GM21786 (cell line): Measurements from ENCODE around the gene MINDY4.

Experiments used
- ATAC-seq: cut with Tn5 transposase; IDR thresholded peaks from one replicate; pipeline ENCODE4 v1.9.1; 2021; ENCODE audit not compliant: unreplicated experiment

Gene MINDY4

DNA sequence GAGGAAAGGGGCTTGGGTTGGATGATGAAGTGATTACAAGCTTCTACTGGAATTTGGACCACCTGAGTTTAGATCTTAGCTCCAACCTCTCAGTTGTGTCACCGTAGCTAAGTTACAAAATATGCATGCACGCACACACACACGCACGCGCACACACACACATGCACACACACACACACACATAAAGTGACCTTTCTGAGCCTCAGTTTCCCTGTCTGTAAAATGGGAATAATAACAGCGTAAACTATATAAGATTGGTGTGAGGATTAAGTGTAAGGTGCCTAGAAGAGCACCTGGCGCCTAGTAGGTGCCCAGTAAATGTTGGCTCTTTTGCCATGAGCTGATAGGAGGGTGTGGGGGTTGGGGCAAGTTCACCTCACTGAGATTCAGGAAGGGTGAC lies 127.8 kb downstream of the MINDY4 start:
- ATAC-seq, result no peak

DNA sequence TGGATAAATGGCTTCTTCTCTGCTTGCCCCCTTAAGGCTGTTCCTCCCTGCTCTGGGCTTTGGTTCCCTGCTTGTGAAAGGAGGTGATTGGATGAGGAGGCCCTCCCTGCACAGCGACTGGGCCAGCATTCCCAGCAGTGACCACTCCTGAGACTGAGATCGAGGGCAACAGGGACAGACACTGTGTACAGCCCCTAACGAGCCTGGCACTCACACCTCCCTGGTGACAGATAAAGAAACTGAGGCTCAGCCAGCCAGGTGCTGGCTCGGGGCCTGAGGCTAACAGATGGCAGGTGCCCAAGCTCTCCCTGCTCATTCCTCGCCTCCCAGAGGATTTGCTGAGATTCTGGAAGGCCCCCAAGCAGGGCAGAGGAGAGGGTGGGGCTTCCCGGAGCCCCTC lies 128.4 kb downstream of the MINDY4 start:
- no peak for ATAC-seq

DNA sequence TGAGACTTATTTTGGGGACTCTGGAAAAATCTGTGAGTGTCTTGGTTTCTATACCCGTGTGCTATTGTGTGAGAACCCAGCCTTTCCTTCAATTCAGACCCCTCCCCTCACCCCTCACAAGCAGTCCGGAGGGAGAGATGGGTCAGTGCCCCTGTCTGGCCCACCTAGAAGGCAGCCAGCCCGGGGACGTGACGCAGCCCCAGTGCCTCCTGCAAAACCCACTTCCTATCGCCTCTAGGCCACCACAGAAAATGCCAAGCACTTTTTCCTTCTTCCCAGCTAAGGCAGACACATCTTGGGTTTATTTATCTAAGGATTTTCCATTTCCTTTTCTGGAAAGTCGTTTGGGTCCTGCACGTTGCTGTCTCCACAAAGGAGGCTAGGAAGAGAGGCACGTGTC lies 128.8 kb downstream of the MINDY4 start:
- ATAC-seq, result no peak

DNA sequence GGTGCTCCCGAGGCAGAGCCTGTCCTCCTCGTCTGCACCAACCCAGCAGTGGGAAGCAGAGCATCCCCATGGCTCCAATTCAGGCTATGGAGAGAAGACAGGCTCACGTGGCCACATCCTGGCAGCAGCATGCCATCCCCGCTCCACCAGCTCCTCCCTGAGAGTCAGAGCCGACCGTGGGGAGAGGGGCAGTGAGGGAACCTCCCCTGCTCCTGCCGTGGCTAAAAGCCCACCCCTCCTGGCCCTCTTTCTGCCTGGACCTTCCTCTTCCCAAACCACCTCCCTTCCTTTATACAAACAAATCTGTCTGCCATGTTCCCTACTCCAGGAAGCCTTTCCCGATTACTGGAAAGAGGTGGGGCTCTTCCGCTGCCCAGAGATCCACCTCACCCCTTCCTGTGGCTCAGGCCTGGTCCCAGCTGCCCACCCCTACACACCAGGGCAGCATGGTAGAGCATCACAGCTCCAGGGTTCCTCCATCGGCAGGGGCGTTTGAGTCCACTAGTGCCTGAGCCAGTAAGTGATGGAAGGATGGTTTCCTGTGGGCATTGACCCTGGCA lies 129.7 kb downstream of the MINDY4 start:
- ATAC-seq, result no peak

DNA sequence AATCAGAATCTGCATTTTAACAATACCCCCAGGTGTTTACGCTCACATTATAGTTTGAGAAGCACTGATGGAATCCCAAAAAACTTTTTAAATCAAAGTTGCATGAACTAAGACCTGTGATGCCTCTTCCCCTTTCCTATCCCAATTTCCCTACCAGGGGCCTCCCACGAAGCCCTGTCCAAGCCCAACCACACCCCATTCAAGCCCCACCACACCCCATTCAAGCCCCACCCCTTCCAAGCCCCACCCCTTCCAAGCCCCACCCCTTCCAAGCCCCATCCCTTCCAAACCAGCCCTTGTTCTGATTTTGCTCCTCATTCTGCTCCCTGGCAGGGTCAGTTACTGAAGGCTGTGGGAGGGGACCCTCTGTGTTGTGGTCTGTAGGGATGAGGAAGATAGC lies 130.6 kb downstream of the MINDY4 start:
- no peak for ATAC-seq

DNA sequence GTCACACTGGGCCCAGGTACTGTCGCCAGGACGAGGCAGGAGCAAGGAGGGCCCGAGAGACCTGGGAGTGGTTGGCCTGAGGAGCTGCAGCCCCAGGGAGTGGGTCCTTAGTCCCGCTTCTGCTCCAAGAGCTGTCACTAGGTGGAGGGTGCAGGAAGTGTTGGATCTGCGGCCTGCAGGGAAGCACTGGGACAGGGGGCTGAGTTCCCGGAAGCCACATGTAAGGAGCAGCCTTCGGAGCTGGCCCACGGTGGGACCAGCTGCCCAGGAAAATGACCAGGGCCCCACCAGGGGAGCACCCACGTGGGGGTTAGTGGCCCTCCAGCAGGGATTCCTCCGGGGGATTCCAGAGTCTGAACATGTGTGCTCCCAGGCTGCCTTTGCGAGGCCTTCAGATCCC lies 131.2 kb downstream of the MINDY4 start:
- ATAC-seq, result no peak

DNA sequence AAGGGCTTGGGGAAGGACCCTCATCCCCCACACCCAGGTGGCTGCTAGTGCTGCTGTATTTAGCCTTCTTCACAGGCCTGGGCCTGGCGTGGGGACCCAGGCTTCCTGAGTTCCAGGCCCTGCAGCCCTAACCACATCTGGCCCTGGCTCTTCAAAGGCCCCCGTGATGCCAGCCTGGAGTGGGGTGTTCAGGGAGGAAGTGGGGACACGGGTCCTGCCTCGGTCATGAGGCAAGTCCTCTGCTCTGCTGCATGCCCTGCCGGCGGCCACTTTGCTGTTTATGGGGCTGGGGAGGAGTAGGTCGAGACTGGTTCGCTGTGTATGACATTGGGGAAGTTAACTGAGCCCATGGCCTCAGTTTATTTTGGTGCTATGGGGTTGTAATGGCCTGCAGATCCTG lies 131.9 kb downstream of the MINDY4 start:
- no peak for ATAC-seq

DNA sequence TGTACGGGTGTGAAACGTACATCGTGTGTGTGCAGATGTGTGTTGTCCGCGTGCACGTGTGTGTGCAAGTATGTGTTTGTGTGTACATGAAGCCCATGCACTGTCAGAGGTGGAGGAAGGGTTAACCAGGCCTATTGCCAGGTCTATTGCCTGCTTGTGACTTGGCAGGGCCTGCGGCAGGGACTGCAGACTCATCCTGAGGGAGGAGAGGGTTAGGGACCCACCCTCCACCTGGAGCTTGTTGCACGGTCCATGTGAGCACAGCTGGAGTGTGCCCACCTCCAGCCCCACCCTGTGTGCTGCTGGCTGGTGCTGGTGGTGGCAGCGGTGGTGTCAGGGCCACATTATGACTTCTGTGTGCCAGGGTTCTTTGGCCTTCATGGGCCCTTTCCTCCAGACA lies 133.3 kb downstream of the MINDY4 start:
- ATAC-seq, result no peak

DNA sequence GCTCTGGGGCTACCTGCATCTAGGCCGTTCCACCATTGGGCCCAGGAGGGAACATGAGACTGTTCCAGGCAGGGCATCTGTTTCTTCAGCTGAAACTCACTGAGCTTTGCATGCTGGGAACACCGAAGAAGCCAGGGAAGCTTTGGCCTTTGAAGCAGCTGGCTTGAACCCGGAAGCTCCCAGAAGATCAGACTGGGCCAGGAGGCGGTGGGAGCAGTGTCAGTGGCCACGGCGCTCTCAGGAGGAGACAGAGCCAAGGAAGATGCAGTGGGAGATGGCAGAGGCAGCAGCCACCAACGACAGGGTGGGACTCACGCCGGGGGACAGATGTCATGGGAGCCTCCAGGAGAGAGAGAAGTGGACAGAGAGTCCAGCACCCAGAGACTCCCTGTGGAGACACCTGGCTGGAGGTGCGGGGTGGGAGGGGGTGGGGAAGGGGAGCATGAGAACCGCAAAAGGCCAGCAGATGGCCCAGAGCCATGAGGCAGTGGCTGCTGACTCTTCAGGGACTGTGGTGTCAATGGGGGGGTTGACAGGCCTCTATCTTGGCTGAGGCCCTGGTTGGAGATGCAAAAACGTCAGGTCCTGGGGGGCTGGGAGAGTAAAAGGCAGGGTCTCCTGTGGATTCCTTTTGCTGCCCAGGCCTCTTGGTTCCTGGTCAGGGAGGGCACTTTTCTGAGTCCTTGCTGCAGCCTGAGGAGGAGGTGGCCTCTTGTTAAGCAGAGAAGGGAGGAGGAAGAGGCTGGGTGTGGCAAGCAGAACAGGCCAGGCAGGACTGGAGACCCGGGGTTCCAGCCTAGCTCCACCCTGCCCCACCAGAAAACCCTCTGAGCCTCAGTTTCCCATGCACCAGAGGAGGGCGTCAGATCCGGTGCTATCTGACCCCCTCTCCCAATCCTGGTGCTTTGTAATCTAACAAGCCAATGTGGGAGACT lies 134.1 kb downstream of the MINDY4 start:
- no peak for ATAC-seq

DNA sequence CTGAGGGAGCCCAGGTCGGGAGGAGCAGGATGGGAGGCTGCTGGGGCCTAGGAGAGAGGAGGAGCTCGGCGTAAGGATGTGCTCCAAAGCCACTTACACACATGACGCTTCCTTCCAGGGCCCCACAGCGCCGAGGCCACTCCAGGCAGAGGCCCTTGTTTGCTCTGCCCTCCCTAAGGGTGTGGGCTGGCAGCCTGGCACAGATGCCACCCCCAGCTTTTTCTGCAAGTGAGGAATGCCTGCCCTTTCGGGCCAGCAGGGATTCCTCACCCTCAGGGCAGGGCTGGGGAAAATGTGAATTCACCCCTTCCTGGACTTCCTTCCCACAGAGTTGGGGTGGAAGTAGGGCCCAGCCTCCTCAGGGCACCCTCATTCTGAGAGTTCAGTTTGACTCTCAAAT lies 134.8 kb downstream of the MINDY4 start:
- ATAC-seq, result no peak

DNA sequence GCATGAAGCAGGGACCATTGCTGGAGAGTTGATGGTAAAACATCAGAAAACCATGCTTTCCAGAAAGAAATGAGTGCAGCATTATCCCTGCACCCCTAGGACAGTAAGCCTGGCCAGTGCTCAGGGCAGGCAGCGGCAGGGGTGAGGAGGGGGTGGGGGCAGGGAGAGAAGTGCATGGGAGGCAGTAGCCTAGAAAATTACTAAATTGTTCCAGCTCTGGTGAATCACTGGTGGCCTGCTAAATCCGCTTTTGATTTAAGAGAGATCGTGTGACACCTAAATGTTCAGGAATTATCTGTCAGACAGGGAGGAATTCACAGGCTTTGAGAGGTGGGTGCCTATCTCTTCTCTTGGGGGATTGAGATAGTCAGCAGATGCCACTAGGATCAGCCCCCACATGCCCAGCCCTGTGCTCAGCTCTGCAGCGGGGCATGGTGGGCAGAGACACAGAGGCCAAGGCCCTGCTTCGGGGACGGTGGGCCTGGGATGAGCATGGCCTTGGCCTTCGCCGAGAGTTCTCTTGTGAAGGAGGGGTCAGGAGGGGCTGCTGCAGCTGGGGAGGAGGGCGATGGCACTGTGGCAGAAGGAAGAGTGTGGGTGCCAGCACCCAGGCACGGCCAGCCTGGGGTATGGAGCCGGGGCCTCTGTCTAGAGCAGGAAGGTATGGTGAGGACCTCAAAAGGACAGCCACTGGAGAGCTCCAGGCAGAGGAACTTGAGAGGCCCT lies 135.5 kb downstream of the MINDY4 start:
- ATAC-seq, result no peak

DNA sequence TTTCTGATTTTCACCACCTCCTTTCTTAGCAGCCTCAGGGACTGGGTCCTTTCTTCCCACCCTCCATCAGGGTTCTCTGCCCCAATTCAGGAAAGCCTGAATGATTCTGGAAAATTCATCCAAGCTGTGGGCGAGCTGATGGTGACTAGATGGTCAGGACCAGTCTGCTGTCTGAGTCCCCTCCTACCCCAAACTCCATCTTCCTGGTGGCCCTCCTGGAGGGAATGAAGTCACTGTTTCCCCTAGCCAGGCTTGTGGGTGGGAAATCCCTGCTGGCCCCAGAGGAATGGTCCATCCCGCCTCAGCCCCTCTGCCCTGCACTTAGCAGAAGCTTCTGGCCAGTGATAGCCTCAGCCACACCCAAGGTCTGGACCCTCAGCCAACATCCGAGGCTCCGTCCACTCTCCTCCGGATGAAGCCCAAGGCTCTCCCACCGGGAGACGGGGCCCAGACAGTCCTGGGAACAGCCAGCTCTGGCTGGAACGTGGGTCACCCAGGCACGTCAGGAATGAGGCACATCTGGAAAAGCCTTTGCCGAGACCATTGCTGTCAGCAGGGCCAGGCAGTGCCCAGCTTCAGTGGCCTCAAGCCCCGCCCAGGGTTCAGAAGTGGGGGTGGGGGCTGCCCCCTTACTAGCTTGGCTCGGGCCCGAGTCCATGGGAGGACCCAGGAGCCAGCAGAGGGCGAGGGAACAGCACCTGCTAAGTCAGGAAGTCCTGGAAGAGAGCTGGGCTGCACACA lies 136.5 kb downstream of the MINDY4 start:
- ATAC-seq, result no peak

DNA sequence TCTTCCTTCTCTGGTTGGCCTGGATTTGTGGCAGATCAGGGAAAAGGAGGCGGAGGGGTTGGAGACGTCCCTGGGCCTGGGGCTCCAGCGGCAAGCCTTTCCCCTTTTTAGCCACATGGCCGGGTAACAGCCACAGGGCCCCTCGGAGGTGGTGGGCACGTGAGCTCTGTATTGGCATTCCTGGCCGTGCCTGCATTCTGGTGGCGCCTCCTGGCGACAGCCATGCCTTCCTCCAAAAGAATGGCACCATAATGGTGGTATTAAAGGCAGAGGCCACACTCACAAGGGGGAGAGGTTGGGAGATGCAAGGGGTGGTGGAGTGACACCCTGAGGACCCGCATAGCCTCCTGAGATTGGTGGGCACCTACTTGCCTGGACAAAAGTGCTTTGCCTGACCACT lies 137.5 kb downstream of the MINDY4 start:
- ATAC-seq, result no peak

DNA sequence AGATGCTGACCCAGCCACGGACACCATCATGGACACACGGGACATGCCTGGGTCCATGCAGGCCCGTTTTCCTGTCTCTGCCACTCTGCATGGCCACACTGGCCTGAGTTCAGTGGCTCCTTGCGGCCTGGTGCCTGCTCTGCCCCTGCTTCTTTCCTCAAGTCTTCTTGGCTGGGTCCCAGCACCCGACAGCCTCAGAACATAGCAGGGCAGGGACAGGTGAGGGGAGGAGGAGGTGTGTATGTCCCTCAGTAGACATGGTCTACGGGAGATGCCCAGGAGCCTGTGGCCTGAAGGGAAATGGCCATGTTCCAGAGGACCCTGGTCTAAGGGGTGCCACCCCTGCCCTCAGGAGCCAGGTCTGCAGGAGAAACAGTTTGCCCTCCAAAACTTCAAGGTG lies 138.2 kb downstream of the MINDY4 start:
- no peak for ATAC-seq

DNA sequence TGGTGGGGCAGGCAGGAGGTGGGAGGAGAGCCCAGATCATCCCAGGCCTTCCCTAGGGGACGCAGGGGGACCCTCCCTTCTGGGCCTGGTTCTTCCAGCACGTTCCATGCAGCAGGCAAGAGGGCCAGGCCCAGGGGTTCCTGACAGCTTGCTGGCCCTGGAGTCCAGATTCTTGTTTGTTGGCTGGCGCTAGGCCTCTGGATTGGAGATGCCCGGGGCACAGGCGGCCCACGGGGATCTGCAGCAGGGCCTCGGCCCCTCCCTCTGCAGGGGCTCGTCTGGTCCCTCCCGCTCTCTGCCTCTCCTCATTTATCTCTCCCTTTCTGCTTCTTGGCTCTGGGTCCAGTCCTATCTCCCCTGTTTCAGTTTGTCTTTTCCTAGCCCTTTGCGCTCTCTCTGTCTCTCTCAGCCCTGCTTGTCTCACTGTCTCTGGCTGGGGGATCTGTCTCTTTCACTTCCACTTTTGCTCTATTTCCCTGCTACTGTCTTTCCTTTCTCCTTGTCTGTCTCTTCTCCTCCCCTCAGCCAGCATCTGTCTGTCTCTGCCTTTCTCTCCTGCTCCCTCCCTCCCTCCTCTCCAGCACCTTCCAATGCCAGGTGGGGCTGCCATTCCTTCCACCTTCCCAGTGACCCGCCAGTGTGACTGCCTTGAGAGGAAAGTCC lies 139.3 kb downstream of the MINDY4 start:
- no peak for ATAC-seq

DNA sequence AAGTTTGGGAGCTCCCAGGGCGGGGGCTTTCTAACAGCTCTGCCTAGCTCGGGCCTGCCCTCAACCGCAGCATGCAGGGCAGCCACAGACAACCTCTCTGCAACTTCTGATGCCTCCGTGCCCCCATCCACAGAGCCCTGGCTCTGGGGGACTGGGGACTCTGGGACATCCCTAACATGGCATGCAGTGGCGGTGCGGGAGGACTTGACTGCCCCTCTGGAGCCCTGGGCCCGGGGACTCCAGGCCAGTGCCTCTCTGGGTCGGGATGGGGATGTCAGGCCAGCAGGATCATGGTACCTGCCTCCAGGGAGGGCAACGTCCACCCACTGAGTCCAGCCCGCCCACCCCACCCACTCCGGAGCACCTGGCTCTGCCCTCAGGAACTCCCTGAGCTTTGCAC lies 139.9 kb downstream of the MINDY4 start:
- no peak for ATAC-seq

DNA sequence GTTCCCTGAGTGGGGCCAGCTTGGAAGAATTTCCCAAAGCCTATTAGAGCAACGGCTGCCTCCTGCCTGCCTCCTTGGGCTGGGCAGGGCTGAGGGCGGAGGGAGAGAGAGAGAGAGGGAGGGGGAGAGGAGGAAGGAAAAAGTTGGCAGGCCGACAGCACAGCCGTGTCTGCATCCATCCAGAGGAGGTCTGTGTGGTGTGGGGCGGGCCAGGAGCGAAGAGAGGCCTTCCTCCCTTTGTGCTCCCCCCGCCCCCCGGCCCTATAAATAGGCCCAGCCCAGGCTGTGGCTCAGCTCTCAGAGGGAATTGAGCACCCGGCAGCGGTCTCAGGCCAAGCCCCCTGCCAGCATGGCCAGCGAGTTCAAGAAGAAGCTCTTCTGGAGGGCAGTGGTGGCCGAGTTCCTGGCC lies 140.3 kb downstream of the MINDY4 start, which contains the start of gene AQP1:
Gene AQP1 (plus strand): TSS at position 293 of the 409 bp plus-strand sequence. CDS start 57 bp downstream, at position 350.
- ATAC-seq, result no peak

DNA sequence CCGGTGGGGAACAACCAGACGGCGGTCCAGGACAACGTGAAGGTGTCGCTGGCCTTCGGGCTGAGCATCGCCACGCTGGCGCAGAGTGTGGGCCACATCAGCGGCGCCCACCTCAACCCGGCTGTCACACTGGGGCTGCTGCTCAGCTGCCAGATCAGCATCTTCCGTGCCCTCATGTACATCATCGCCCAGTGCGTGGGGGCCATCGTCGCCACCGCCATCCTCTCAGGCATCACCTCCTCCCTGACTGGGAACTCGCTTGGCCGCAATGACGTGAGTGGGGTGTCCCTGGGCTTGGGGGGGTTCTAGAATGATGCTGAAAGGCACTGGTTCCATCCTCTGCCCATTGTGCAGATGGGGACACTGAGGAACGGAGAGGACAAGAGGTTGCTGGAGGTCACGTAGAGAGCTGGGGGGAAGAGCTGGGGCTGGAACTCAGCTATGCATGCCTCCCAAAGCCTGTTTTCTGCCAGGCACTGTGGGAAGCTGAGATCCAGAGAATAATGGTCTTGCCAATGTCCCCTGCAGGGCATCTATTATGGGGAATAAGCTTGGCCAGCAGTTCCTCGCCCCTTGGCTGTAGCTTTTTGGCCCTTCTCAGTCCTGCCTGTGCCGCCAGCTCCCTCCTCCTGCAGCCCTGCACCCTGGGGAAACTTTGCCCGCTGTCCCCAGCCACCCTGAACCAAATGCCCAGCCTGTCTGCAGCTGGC lies 141.0 kb downstream of the MINDY4 start:
- no peak for ATAC-seq

DNA sequence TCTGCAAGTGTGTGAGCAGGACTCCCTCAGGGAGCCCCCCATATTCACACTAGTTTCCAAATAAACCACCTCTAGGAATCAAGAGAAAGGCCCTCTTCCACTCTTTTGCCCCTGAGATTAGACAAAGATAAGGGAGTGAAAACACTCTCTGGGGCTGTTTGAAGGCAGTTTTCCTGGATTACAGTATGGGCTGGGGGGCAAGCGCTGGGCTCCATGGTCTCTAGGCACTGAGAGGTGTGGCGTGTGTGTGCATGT lies 141.4 kb downstream of the MINDY4 start:
- no peak for ATAC-seq
